Stomach (tissue), 9 donors: ENCODE measurements around the gene ARHGEF4. TPM values are rescaled to one million over a fixed set of nuclear protein-coding genes. Genes with fewer than 3 reads are reported as not detected.

ENCODE experiments used
- DNase-seq, 2 donors: peaks; one replicate each; pipeline versions ENCODE4 v3.0.0 to v3.0.0-alpha.2; 2013 to 2019
- H3K27ac ChIP-seq, 5 donors: fragments of 200-600 bp in 4 of 5; sonication (generic) in 4 of 5; one replicate each; pipeline ENCODE4 v1.5.1; 2013 to 2019; ENCODE audit warnings: mild to moderate bottlenecking in 1 of 5, moderate library complexity in 1 of 5
- H3K27me3 ChIP-seq, 3 donors: fragments of 200-600 bp; sonication (generic); one replicate each; pipeline ENCODE4 v1.5.1; 2017 to 2019; ENCODE audit warnings: mixed run types in 1 of 3
- H3K36me3 ChIP-seq, 4 donors: fragments of 200-600 bp; sonication (generic); 1 replicate in 3 of 4; 2 replicates in 1 of 4; pipeline ENCODE4 v1.5.1; 2016 to 2019
- H3K4me1 ChIP-seq, 4 donors: fragments of 200-600 bp; sonication (generic); one replicate each; pipeline ENCODE4 v1.5.1; 2016 to 2019
- H3K4me3 ChIP-seq, 4 donors: fragments of 200-600 bp; sonication (generic) in 3 of 4; one replicate each; pipeline ENCODE4 v1.5.1; 2016 to 2019; ENCODE audit warnings: mild to moderate bottlenecking in 1 of 4
- H3K9me3 ChIP-seq, 4 donors: fragments of 200-600 bp; sonication (generic); one replicate each; pipeline ENCODE4 v1.5.1; 2016 to 2019
- EP300 ChIP-seq: sonication (generic); formaldehyde crosslinking; IDR thresholded peaks from one replicate; pipeline ENCODE4 v1.6.1; 2017; ENCODE audit warnings: antibody characterized with exemption
- POLR2A ChIP-seq, 4 donors: fragments of 450-650 bp; IDR thresholded peaks; one replicate each; pipeline ENCODE4 v1.6.1; 2016; ENCODE audit warnings: antibody characterized with exemption in 4 of 4, control low read depth in 2 of 4, mild to moderate bottlenecking in 1 of 4, moderate library complexity in 1 of 4
- POLR2AphosphoS5 ChIP-seq, 3 donors: sonication (generic); formaldehyde crosslinking; IDR thresholded peaks; one replicate each; pipeline ENCODE4 v1.6.1; 2016; ENCODE audit warnings: antibody characterized with exemption in 3 of 3
- WGBS, 5 donors: extraction: QIAGEN DNeasy Blood & Tissue Kit in 3 of 5; methylation state at CpG; one replicate each; pipeline versions ENCODE4 v1.1.5 to v1.1.7; 2013 to 2018; 5-methylcytosine and 5-hydroxymethylcytosine counted together
- intact Hi-C: fragments of 100-400 bp; cut with DNase I; formaldehyde crosslinking; loops from one replicate; pipeline ENCODE4 v1.15.1; 2023; ENCODE audit warnings: low total_unique reads
- polyA plus RNA-seq, 3 donors: library from polyadenylated mRNA; stranded (reverse); fragments of 200-250 nt; gene quantifications; one replicate each; pipeline ENCODE4 v1.2.3, GENCODE V29; 2013
- total RNA-seq, 5 donors: library from RNA; depleted of rRNA; stranded (reverse); fragments of >200 nt; gene quantifications; one replicate each; pipeline versions ENCODE4 v1.1.0 to v1.2.3, GENCODE V29; 2014 to 2016
- TF ChIP-seq, protein P1 (sequence below), 7 experiments: fragments of 450-650 bp in 4 of 7; fragments of 200-600 bp in 3 of 7; sonication (generic) in 3 of 7; IDR thresholded peaks; one replicate each; pipeline ENCODE4 v1.5.1; 2016 to 2019; ENCODE audit warnings: antibody characterized with exemption in 7 of 7, control low read depth in 2 of 7, mild to moderate bottlenecking in 1 of 7
- donor health status: healthy with polysubstance abuse.
- donor health status: Bipolar disorder and iron deficiency.
- donor health status: healthy.

The ARHGEF4 gene
- total and polyA plus RNA-seq, 8 donors = 1.4 to 32.3 (median 11.2) TPM; not detected in 1

DNA sequence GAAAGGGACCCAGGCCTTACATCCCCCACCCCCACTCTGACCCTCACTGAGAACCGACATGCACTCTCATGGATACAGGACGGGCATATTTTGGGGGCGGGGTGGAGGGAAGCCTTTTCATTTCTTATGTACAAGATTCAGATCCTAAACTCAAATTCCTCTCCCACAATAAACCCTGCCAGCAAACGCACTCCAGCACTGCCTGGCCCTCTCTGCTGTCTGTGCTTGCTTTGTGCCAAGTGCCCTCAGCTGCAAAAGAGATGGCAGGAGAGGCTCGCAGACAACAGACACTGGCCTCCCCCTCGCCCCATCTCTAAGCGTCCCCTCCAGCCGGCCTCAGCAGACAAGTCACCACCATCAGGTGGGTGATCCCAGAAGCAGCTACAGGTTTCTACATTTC, 214.2 kb downstream of the ARHGEF4 start:
- no peaks in the 10 kb centered on the region for H3K9me3 ChIP-seq
- DNase-seq = no peak
- H3K4me3 ChIP-seq = no peak overlapping the region
- peaks cover 0 to 8% (median 2%) of the 10 kb centered on the region in 4 donors for H3K4me1 ChIP-seq
- intact Hi-C loops = no loop called here
- 91 to 98% (median 96%) methylated on average over 8 of the region's 8 CpGs for WGBS, 5 donors
- H3K27me3 ChIP-seq = no peaks in the 10 kb centered on the region
- no peak for TF ChIP-seq POLR2AphosphoS5 (IDR thresholded peaks at IDR 0.05)
- TF ChIP-seq EP300 = no peak
- no peak for TF ChIP-seq POLR2A (IDR thresholded peaks at IDR 0.05)
- TF ChIP-seq, protein P1, sequence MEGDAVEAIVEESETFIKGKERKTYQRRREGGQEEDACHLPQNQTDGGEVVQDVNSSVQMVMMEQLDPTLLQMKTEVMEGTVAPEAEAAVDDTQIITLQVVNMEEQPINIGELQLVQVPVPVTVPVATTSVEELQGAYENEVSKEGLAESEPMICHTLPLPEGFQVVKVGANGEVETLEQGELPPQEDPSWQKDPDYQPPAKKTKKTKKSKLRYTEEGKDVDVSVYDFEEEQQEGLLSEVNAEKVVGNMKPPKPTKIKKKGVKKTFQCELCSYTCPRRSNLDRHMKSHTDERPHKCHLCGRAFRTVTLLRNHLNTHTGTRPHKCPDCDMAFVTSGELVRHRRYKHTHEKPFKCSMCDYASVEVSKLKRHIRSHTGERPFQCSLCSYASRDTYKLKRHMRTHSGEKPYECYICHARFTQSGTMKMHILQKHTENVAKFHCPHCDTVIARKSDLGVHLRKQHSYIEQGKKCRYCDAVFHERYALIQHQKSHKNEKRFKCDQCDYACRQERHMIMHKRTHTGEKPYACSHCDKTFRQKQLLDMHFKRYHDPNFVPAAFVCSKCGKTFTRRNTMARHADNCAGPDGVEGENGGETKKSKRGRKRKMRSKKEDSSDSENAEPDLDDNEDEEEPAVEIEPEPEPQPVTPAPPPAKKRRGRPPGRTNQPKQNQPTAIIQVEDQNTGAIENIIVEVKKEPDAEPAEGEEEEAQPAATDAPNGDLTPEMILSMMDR (IDR thresholded peaks at IDR 0.05) = no peak
- no peak overlapping the region for H3K27ac ChIP-seq
- H3K36me3 ChIP-seq = peaks cover 81 to 100% (median 99%) of the 10 kb centered on the region in 4 donors

DNA sequence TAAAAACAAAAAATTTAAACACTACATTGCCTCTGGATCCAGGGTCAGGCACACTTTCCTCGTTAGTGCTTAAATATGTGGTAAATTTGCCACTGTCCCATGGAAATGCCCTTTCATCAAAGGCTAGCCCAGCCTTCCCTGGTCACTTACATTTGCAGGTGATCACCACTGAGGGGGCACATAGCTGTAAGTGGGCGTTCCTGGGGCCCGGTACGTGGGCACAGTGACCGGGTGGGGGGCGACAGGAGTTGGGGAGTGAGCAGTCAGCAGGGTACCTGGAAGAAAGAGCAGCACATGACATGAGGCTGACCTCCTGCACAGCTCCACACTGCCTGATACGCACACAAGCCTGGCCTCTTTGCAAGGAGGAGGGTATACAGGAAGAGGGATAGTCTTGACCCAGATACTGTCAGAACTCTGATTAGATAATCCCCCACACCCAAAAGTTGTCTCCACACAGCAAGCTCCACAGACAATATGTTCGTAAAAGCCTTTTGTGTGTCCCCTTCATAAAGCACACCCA, 216.1 kb downstream of the ARHGEF4 start:
- TF ChIP-seq, protein P1 (IDR thresholded peaks at IDR 0.05) = no peak
- TF ChIP-seq POLR2AphosphoS5 (IDR thresholded peaks at IDR 0.05) (no peak), POLR2A (IDR thresholded peaks at IDR 0.05) (no peak), EP300 (no peak)
- Histone ChIP-seq H3K4me1 (peaks cover 6 to 26% (median 14%) of the 10 kb centered on the region in 4 donors), H3K4me3 (no peak overlapping the region), H3K36me3 (peaks cover 72 to 100% (median 98%) of the 10 kb centered on the region in 4 donors), H3K9me3 (no peaks in the 10 kb centered on the region), H3K27me3 (no peaks in the 10 kb centered on the region), H3K27ac (no peak overlapping the region)
- 95 to 96% (median 95%) methylated on average over 7 to 8 of the region's 8 CpGs for WGBS, 5 donors
- intact Hi-C loops = no loop called here
- no peak for DNase-seq

DNA sequence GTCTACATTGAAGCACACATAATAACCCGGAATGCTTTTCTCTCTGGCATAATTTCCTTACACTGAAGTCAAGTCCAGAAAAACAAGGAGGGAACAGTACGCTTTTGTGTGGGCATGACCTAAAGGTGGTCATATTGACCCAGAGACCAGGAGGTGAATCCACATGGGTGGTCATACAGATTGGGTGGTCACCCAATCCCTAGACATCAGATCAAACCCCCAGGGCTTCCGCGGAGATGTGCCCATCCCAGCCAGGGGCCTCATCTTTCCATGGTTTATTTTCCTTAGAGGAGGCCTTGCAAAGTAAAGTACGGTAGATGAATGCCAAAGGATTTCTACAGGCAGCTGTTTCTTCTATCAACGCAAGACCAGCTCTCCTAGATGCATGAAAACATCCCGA, 217.8 kb downstream of the ARHGEF4 start:
- TF ChIP-seq, protein P1 (IDR thresholded peaks at IDR 0.05) = no peak
- no peak for TF ChIP-seq POLR2A (IDR thresholded peaks at IDR 0.05)
- TF ChIP-seq POLR2AphosphoS5 (IDR thresholded peaks at IDR 0.05) = no peak
- TF ChIP-seq EP300 = no peak
- 86 to 95% (median 93%) methylated on average over 7 of the region's 7 CpGs for WGBS, 5 donors
- no peaks in the 10 kb centered on the region for H3K9me3 ChIP-seq
- no peaks in the 10 kb centered on the region for H3K27me3 ChIP-seq
- H3K36me3 ChIP-seq = peaks cover 60 to 99% (median 92%) of the 10 kb centered on the region in 4 donors
- H3K27ac ChIP-seq = no peak overlapping the region
- no peak overlapping the region for H3K4me3 ChIP-seq
- intact Hi-C loops = no loop called here
- DNase-seq = no peak
- H3K4me1 ChIP-seq = peaks cover 6 to 41% (median 18%) of the 10 kb centered on the region in 4 donors

DNA sequence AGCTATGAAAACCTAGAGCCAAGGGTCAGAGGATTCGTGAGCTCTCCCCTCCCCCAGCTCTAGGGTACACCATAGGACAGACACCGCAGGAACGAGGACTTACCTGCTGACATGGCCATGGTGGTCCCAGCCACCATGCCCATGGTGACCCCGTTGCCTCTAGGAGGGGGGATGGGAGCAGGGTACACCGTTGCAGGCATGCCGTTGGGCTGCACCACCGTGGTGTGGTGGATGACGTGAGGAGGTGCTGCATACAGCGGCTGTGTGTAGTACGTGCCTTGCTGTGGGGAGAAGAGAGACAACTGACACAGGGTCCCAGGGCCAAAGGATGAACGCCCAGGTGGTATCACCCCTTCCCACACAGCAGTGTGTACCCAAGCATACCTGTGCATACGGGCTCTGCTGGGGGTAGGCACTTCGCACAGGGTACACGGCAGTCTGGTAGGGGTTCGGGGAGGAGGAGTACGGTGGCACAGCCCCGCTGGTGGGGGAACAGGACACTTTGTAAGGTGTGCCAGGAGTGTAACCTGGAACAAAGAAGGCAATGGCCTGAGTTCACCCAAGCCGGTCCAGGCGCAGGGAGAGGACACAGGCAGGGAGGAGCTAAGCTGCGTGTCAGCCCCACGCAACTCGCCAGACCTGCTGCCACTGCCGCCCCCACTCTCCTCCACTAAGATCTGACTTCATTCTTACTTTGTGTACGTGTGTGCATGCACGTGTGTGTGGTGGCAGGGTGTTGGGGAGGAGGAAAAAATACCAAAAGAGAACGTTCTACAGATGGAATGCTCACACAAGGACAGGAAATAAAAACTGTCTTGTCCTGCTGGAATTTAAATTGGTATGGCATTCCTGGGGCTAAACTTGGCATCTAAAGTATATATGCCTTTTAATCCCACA, 218.7 kb downstream of the ARHGEF4 start:
- peak in 1 of 2 donors; percentile 6 for DNase-seq
- peaks cover 61 to 99% (median 91%) of the 10 kb centered on the region in 4 donors for H3K36me3 ChIP-seq
- H3K4me3 ChIP-seq = no peak overlapping the region
- H3K27me3 ChIP-seq = no peaks in the 10 kb centered on the region
- peaks cover 6 to 44% (median 19%) of the 10 kb centered on the region in 4 donors for H3K4me1 ChIP-seq
- no peaks in the 10 kb centered on the region for H3K9me3 ChIP-seq
- H3K27ac ChIP-seq = peak overlapping the region in 1 of 5 donors; percentile 35
- TF ChIP-seq POLR2AphosphoS5 (IDR thresholded peaks at IDR 0.05) (no peak), EP300 (no peak), POLR2A (IDR thresholded peaks at IDR 0.05) (no peak)
- TF ChIP-seq, protein P1 (IDR thresholded peaks at IDR 0.05) = no peak
- WGBS, 5 donors = 87 to 95% (median 92%) methylated on average over 26 of the region's 26 CpGs
- intact Hi-C loops = no loop called here
